NOMO-1 treated with DMSO at 0.1 percent for 48 hours (cell line): Measurements from ENCODE around the gene EDDM3A.

Experiments used
- DNase-seq: peaks from one replicate; lab custom pipeline; 2025; ENCODE audit not compliant: unreplicated experiment; lab: John Stamatoyannopoulos, UW

Gene EDDM3A

DNA sequence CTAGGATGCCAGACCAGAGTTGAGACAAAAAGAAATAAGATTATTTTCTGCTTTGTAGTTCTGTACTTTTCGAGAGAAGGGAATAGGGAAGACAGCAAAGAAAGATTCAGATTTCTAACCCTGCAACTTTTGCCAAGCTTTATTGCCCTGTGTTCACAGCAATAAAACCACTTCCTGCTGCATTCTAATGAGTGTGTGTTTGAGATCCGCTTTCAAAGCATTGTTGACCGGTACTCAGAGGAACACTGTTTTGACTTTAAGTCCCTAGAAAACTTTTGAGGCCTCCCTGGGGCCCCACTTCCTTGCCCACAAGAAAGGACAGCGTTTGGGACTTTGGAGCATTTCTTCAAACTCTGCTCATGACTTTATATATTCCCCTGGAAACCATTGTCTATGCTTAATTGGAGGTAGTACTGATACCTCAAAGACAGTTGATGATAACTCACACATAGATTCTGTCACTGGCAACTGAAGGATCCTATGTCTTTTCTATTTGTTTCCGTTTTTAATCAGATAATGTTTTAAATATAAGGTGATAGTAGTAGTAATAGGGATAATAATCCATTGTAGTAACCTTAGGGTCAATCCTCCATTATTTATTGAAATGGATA lies 36.7 kb downstream of the EDDM3A start:
- DNase-seq: peak; percentile 84

GRCh38 chr14:20787025-20787424 lies 41.3 kb downstream of the EDDM3A start:
- DNase-seq: no peak

- no peak for DNase-seq
Measured at GRCh38 chr14:20789230-20789813, 43.6 kb downstream of the EDDM3A start.

- DNase-seq: no peak
Measured at GRCh38 chr14:20790464-20791116, 44.9 kb downstream of the EDDM3A start.

DNA sequence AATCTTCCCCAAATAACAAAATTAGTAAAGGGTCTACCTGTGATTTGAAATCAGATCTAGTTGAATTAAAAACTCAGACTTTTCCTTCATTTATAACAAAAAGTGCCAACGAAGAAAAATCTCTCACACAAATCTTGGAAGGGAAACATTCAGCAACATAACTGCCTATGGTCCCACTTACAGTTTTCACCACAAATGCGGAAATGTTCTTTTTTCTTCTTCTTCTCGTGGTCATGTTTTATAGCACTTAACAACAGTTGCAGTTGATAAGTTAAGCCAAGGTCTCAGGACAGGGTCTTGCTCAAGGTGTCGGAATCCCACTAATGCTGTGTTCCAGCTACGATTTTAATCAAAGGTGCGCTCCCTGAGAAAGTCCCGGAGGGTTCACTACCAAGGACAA lies 45.5 kb downstream of the EDDM3A start:
- peak; percentile 90 for DNase-seq

- DNase-seq: peak; percentile 55
Measured at GRCh38 chr14:20791597-20791996, 45.9 kb downstream of the EDDM3A start.

GRCh38 chr14:20792556-20792955 lies 46.9 kb downstream of the EDDM3A start:
- DNase-seq: no peak

DNA sequence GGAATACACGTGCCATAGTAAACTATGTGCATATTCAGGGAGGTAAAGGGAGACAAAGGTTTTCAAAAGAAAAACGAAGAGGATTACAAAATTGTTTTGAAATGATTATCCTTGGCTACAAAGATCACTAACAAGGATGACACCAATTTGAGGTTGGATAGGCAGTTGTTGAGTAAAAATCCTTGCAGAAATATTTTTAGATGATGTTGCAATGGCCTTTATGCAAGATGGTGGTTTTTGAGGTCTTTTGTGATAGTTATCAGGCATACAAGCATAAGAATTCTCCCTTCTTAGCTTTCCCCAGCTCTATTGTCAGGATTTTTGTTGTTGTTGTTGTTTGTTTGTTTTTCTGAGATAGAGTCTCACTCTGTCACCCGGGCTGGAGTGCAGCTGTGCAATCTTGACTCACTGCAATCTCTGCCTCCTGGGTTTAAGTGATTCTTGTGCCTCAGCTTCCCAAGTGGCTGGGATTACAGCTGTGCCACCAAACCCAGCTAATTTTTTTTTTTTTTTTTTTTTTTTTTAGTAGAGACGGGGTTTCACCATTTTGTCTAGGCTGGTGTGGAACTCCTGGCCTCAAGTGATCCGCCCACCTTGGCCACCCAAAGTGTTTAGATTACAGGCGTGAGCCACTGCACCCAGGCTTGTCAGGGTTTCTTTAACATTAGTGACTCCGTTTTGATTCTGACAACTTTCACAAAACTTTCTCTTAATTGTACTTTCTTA lies 49.1 kb downstream of the EDDM3A start:
- DNase-seq: peak; percentile 96

DNA sequence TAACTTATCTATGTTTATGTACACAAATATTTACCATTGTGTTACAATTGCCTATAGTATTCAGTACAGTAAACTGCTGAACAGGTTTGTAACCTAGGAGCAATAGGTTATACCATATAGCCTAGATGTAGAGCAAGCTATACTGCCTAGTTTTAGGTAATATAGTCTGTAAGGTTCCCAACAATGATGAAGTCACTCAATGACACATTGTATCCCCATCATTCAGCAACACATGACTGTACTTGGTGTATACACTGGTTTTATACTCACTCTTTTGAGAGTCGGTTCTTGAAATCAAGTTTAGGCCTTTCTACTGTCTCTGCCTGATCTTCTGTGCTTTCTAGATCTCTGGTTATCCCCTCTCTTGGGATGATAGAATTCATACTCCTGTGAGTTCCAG lies 51.5 kb downstream of the EDDM3A start:
- DNase-seq: no peak
